Liver (tissue), 3 donors: ENCODE measurements around the gene JAZF1.

Experiments used
- GABPA ChIP-seq, 2 donors: IDR thresholded peaks in 1 of 2; conservative IDR thresholded peaks in 1 of 2; 2 replicates each; pipeline ENCODE4 v1.6.1; 2016; ENCODE audit warnings: antibody characterized with exemption in 2 of 2, mild to moderate bottlenecking in 1 of 2, moderate library complexity in 1 of 2
- HNF4A ChIP-seq, 2 donors: conservative IDR thresholded peaks; 2 replicates each; pipeline ENCODE4 v1.6.1; 2016; ENCODE audit warnings: antibody characterized with exemption in 2 of 2, mild to moderate bottlenecking in 2 of 2
- RAD21 ChIP-seq, 2 donors: IDR thresholded peaks; 2 replicates each; pipeline ENCODE4 v1.6.1; 2016; ENCODE audit warnings: antibody characterized with exemption in 2 of 2, mild to moderate bottlenecking in 2 of 2
- RXRA ChIP-seq, 2 donors: IDR thresholded peaks; 2 replicates each; pipeline ENCODE4 v1.6.1; 2017 to 2018; ENCODE audit warnings: antibody characterized with exemption in 2 of 2, mild to moderate bottlenecking in 1 of 2
- SP1 ChIP-seq: IDR thresholded peaks from 2 replicates; pipeline ENCODE4 v1.6.1; 2018; ENCODE audit warnings: antibody characterized with exemption, mild to moderate bottlenecking
- YY1 ChIP-seq: IDR thresholded peaks from 2 replicates; pipeline ENCODE4 v1.6.1; 2016; ENCODE audit warnings: antibody characterized with exemption, mild to moderate bottlenecking
- TF ChIP-seq, protein P1 (sequence below): fragments of 150-350 bp; IDR thresholded peaks from 2 replicates; pipeline ENCODE4 v1.5.1; 2017; ENCODE audit warnings: improper control_type of control experiment, low read depth, low read length; ENCODE audit not compliant: missing input control
- TF ChIP-seq, protein P2 (sequence below): IDR thresholded peaks from 2 replicates; pipeline ENCODE4 v1.6.1; 2016; ENCODE audit warnings: antibody characterized with exemption
- donor health status: healthy.
- donor health status: healthy.

GRCh38 chr7:28008171-28008570 lies 172.4 kb downstream of the JAZF1 start:
- TF ChIP-seq, protein P1, sequence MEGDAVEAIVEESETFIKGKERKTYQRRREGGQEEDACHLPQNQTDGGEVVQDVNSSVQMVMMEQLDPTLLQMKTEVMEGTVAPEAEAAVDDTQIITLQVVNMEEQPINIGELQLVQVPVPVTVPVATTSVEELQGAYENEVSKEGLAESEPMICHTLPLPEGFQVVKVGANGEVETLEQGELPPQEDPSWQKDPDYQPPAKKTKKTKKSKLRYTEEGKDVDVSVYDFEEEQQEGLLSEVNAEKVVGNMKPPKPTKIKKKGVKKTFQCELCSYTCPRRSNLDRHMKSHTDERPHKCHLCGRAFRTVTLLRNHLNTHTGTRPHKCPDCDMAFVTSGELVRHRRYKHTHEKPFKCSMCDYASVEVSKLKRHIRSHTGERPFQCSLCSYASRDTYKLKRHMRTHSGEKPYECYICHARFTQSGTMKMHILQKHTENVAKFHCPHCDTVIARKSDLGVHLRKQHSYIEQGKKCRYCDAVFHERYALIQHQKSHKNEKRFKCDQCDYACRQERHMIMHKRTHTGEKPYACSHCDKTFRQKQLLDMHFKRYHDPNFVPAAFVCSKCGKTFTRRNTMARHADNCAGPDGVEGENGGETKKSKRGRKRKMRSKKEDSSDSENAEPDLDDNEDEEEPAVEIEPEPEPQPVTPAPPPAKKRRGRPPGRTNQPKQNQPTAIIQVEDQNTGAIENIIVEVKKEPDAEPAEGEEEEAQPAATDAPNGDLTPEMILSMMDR: no peak
- TF ChIP-seq RAD21 (IDR thresholded peaks at IDR 0.05) (no peak), HNF4A (conservative IDR thresholded peaks at IDR 0.05) (no peak), RXRA (IDR thresholded peaks at IDR 0.05) (no peak), SP1 (no peak), YY1 (no peak), GABPA (IDR thresholded peaks at IDR 0.05 in 1 of 2, conservative IDR thresholded peaks at IDR 0.05 in 1 of 2) (no peak)
- TF ChIP-seq, protein P2, sequence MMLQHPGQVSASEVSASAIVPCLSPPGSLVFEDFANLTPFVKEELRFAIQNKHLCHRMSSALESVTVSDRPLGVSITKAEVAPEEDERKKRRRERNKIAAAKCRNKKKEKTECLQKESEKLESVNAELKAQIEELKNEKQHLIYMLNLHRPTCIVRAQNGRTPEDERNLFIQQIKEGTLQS: no peak
